Activated CD4-positive, alpha-beta T cell treated with anti-CD3 and anti-CD28 coated beads for 48 hours (primary cell): ENCODE measurements around the gene PGAP2.

Source experiments
- DNase-seq: peaks from one replicate; pipeline ENCODE4 v3.0.0-alpha.2; 2020

PGAP2 gene

DNA sequence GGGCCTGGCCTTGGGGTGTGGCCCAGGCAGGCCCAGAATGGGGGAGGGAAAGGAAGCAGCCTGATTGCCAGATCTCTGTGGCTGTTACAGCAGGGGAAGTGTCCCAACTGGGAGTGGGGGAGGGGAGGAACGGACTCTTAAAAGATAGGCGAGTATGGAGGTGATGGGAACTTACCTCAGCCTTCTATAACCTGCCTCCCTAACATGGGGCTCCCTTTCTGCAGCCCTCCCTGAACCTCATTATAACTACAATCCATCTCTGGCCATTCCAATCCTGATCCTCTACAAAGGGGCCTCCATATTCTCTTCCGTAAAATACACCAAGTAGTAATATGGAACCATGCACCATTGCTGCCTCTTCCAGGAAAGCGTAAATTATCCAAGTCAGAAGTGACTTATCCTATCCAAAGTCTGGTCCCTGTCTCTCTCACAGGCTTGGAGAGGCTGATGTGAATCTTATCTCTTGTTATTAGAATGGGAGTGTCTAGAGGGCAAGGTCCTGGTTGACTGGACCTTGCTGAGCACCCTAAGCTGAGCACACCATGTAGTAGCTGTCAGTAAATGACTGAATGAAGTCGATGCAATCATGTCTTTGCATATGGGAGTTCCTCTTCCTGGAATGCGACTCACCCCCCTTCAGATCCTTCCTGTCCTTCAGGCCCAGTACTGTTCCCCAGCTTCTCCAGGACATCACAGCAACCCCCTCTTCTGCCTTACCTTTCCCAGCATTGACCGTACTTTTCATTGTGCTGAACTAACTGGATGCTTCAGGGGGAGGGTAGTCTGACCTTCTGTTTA lies 26.5 kb downstream of the PGAP2 start:
- no peak for DNase-seq

DNA sequence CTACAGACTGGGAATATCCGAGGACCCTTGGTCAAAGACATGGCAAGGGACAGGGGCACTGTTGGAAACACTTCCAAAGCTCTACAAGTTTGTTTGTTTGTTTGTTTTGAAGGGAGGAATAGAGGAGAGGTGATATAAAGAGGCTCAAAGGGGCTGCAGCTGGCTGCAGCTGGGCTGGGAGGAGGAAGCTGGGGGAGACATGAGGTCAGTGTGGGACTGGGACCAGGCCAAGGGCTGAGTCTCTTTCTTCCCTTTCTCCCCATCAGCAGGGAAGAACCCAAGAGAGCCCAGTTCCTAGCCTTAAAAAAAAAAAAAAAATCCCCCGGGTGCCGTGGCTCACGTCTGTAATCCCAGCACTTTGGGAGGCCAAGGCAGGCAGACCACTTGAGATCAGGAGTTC lies 27.4 kb downstream of the PGAP2 start:
- DNase-seq = no peak

DNA sequence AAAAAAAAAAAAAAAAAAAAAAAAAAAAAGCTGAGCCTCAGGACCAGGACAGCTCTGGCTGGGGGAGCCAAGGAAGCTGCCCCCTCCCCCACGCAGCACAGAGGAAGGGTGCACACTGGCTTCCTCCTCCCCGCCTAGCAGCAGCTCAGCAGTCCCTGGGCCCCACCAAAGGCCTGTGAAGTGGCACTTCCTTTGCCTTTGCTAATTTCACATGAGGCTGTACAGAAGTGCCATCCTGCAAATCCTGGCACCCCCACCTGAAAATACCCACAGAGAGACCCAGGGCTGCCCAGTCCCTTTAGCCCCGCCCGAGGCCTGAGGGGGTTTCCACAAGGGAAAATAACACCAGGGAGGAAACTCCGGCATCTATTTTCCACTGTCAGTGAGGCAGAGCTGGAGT lies 28.5 kb downstream of the PGAP2 start:
- DNase-seq = peak; percentile 56

DNA sequence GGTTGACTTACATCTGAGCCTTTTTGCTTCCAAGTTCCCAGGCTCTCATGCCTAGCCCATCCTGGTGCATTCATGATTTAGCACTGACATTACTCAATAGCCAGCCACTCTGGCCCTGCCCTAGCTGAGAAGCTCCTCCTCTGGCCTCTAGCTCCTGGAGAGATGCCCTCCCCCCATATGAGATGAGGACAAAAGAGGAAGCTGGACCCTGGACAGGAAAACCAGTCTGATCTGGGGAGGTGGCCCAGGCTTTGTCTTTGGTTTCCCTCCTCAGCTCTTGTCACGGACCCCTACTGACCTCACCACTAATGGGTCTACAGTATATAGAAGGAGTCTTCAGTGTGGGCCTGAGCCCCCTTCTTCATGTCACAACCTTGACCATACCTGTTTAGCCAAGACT lies 29.4 kb downstream of the PGAP2 start:
- no peak for DNase-seq

DNA sequence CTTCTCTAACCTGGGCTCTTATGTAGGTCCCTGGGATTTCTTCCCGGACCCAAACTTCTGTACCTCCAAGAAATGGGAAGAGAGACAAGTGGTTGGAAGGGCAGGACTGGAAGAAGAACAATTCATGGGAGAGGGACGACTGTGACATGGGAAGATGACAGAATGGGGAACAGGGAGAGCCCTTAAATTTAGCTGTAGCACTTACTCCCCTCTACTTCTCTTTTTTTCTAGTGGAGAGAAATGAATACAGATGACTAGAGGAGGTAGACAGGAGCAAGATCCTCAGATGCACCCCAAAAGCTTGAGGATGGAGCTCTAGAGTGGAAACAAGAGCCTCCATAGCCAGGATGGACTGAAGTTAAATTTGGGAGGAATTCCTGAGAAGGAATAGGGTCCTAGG lies 30.1 kb downstream of the PGAP2 start:
- DNase-seq = no peak

DNA sequence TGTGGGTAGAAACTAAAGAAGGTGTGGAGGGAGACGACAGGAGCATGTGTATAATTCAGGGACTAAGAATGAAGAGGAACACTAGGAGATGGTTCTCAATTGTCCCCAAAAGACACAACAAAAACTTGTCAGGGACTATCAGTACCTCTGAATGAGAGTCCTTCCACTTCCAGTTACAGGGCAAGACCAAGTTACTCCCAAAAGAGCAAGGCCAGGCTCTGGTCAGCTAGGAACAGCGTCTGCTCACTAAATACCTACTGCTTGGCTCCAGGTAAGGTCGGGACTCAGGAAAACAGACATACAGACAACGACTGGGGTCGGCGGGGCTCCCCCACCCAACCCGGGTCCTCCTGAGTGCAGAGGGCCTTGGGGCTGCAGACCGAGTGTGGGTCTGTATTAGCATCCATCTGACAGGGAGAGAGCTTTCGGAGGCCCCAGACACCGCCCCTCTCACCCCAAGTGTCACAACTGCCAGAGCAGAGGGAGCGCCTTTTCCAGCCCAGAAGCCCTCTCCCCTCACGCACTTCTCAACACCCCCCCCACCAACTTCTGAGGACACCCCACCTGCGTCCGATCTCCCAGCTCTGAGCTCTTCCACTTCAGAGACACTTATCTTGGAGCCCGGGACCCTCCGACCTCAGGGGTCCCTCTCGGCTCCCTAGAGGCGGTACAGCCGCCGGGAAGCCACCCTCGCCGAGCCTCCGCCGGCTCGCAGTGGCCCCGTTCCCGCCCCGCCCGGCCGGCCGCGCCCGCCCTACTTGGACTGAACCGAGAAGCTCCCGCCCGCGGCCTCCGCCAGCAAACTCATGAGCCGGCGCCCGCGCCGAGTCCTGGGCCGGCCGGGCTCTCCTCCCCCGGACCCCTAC lies 31.9 kb downstream of the PGAP2 start:
- DNase-seq = peak; percentile 55

DNA sequence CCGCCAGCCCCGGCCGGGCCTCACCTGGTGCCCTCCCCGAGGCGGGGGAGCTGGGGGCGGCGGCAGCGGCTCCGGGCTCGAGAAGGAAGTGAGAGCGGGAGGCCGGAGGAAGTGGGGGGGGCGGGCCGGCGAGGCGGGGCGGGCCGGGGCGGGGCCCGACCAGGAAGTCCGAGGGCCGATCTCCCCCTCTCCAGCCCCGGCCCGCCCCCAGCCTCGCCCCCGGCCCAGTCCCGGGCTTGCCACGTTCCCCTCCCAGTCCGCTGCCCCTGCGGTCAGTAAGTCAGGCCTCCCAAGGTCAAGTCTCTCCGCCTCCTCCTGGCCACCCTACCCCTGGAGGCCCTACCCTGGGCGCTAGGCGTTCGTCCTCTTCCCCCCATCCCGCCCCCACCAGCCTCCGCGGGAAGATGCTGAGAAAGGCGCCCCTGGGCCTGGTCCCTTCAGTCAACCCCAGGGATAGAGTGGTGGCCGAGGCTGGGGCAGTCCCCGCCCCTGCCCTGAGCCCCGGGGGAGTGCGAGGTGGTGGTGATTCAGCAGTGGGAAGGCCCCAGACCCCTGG lies 32.6 kb downstream of the PGAP2 start, which contains the start of gene RHOG:
RHOG (minus strand) TSS at position 90 of the 556 bp plus-strand sequence. CDS start 12,821 bp downstream, outside the sequence.
- no peak for DNase-seq

DNA sequence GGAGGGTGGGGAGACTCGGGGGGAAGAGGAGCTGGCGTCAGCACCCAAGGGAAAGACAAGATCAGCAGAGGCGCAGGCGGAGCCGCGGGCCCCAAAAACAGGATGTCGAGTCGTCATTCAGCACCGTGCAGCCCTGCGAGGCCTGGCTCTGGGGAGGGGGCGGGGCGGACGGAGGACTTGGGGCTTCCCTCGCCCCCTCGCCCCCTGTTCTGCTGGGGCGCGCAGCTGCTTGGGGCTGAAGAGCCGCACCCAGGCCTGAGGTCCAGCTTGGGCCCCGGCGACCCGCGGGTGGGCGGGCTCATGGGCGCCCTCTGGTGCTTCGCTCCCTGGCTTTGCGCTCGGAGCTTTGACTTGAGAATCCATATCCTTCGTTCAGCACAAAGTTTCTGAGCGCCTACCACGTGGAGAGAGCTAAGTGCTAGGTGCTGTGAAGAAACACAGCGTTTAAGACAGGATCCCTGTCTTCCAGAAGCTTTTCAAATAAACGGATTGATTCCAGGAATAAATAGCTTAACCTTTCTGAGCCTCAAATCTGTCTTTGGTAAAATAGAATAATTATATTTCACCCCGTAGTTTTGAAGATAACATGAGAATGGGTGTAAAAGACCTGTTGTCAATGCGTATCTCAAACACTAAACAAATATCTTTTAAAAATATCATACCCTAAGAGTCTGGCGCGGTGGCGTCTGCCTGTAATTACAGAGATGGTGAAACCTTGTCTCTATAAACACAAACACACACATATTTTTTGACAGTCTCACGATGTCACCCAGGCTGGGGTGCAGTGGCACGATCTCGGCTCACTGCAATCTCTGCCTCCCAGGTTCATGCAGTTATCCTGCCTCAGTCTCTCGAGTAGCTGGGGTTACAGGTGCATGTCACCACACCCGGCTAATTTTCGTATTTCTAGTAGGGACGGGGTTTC lies 33.3 kb downstream of the PGAP2 start:
- peak; percentile 96 for DNase-seq

DNA sequence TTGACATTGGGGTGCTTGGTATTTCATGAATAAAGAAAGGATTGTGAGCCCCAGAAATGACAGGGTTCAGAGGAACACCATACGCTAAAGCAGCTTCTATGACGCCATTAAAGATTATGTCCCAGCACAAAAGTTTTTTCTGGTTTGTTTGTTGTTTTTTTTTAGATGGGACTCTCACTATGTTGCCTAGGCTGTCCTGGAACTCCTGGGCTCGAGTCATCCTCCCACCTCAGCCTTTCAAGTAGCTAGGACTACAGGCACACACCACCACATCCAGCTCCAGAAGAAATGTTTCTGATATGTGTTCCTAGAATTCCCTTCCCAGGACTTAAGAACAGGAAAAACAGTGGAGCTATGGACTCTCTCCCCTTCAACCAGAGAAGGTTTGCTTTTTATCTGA lies 35.0 kb downstream of the PGAP2 start:
- no peak for DNase-seq

DNA sequence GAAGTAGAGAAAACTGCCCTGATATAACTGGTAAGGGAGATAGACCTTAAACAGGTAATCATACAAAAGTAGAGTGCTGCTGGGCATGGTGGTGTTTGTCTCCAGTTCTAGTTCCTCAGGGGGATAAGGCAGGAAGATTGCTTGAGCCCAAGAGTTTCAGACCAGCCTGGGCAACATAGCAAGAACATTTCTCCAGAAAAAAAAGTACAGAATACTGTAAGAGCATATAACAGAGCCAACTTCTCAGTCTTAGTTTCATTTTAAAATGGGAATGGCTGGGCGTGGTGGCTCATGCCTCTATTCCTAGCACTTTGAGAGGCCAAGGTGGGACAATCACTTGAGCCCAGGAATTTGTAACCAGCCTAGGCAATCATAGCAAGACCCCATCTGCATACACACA lies 36.9 kb downstream of the PGAP2 start:
- DNase-seq = no peak

DNA sequence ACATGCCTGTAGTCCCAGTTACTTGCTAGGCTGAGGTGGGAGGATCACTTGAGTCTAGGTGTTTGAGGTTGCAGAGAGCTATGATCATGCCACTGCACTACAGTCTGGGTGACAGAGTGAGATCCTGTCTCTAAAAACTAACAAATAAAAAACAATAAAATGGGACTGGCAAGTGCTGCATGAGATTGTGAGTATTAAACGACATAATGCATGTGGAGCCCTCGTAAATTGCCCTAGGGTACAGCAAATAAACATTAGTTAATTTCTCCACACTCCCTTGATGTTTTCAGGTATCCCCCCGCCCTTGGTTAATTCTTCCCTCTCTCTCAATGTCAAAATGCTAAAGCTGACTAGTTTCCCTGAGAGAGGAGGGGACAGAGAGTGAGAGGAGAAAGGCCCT lies 37.3 kb downstream of the PGAP2 start:
- DNase-seq = no peak

DNA sequence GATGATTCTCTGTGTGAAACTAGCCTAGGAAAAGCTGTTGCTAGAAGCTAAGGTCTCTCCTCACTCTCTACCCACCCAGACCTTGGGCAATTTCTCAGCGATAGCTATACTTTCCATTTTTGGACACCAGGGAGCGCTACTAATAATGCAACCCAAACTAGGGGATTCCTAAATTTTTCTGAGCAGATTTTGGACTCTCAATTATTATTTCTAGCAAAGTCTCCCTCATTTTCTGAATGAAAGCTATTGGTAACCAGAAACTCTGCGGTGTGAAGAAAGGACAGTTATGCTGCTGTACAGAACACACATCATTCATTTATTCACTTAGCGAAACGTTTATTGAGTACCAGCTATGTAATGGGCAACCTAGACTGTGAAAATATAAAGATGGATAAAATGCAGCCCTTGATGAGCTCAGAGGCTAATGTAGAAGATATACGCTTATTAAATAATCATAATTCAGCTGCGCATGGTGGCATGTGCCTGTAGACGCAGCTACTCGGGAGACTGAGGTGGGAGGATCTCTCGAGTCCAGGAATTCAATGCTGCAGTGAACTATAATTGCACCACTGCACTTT lies 41.0 kb downstream of the PGAP2 start:
- DNase-seq = peak; percentile 49

DNA sequence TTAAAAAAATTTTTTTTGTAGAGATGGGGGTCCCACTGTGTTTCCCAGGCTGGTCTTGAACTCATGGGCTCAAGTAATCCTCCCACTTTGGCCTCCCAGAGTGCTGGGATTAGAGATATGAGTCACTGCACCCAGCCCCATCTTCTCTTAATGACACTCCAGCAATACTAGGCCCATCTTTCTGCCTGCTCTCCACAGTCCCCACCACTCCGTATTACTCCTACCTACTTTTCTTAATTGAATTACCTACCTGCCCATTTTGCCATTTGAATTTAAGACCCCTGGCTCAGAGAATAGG lies 45.1 kb downstream of the PGAP2 start:
- no peak for DNase-seq

DNA sequence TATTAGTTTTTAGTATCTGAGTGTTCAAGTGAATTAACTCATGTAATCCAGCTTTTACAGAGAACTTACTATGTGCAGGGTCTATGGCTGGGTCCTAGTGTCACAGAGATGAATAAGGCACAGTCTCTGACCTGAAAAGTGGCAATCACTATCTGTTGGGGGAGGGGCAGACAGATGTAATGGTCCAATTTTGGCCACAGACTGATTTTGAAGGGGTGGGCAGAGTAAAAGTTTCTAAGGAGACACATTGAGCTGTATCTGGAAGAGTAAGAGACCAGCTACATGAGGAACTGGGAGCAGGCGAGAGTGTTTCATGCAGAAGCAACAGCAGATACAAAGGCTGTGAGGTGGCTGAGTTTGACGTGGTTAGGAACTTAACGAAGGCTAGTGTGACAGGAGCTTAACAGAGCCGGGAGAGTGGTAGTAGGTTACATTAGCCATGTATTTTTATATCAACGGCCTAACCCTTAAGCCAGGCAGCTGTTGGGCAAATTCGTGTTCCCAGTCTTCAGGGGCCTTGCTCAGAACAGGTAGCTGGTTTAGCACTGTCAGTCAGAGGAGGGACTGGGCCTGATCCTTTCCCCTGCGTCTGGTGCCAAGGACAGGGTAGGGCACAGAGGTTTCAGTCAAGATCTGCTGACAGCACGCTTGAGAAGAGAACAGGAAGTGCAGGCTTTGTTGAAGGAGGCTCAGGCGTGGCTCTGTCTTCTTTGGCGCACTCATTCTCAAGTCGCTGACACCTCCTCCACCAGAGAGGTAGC lies 45.7 kb downstream of the PGAP2 start:
- DNase-seq = peak; percentile 78

DNA sequence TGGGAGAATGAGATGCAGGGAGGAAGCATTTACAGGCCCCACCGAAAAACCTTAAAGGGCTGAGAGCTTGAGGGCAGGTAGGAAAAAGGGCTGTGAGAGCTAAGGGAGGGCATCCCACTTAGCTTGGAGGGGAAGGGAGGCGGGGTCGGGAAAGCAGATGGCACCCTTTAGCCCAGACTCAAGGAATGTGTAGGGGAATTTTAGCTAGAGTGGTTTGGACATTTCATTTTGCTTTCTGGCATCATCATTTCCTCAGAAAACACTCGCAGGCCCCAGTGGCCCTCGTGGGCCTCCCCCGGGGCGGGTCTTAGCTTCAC lies 46.3 kb downstream of the PGAP2 start:
- DNase-seq = no peak

DNA sequence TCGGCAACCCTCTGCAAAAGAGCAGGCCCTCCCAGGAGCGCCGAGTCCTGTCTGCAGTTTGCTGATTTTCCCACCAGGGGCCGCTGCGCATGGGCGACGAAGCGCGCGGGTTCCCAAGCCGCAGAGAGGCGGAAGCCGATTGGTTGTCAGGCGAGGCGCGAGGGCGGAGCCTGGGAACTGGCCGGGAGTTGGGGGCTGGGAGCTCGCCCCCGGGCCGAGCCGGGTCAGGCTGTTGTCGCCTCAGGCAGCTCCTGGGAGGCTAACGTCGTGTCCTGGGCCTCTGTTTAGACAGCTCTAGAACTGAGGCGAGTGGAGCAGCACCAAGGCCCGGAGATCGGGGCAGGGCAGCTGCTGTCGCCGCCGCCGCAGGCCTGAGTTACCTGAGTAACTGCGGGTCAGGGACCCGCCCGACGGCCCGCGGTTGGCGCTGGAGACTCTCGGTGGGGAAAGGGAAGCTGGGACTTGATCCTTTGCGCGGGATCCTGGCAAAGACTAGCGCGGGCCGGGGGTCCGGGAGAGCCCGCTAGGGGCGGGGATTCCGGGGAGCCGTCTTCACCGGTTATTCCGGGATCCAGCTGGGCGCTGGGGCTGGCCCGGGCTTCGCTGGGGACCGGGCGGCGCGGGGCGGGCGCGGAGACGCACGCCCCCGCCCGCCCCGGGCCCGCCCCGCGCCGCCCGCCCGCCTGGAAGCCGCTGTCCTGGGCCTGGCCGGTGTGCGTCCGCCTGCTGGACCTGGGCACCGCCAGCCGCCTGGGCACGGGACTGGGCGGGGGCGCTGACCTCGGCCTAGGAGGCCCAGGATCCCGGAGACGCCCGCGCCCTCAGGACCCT lies 46.8 kb downstream of the PGAP2 start, which contains the start of gene STIM1:
STIM1 (plus strand) TSS at position 688 of the 831 bp plus-strand sequence. CDS start 607 bp downstream, outside the sequence.
- DNase-seq = peak; percentile 99

DNA sequence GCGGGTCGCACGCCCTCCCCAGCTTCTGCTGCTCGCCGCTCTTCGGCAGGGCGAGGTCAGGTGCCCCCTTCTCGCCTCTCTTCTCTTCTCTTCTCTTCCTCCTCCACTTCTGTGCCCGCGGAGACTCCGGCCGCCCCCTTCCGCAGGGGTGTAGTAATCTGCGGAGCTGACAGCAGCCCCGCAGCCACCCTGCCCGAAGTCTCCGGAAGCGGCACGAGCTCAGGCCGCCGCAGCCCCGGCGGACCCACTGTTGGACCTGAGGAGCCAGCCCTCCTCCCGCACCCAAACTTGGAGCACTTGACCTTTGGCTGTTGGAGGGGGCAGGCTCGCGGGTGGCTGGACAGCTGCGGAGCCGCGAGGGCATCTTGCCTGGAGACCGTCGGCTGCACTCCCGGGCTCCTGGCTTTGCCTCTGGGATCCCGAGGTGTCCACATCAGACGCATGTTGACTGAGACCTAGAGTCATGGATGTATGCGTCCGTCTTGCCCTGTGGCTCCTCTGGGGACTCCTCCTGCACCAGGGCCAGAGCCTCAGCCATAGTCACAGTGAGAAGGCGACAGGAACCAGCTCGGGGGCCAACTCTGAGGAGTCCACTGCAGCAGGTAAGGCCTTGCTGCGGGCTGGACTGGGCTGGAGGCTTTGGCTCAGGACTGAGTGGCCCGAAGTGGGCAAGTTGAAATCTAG lies 47.6 kb downstream of the PGAP2 start:
- DNase-seq = peak; percentile 64

DNA sequence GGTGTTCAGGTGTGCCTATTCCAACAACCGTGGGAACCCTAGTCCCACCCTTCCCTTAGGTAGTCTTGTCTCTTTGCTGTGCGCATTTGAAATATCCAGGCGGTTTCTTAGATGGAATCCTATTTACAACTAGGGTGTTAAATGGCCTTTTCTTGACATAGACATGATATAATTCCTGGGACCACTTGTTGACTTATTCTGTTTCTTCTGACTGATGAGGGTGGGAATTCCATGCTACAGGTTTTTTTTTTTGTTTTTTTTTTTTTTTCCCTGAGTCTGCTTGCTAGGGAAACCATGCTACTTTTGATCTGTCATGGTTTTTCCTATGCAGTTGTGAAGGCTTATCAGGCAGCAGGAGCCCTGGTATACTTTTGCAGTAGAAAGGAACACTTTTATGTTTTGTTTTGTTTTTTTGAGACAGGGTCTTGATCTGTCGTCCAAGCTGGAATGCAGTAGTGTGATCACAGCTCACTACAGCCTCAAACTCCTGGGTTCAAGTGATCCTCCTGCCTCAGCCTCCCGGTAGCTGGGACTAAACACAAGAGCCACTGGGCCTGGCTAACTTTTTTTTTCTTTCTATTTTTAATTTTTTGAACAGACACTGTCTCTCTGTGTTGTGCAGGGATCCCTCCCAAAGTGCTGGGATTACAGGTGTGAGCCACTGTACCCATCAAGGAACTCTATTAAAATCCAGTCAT lies 48.6 kb downstream of the PGAP2 start:
- DNase-seq = no peak

DNA sequence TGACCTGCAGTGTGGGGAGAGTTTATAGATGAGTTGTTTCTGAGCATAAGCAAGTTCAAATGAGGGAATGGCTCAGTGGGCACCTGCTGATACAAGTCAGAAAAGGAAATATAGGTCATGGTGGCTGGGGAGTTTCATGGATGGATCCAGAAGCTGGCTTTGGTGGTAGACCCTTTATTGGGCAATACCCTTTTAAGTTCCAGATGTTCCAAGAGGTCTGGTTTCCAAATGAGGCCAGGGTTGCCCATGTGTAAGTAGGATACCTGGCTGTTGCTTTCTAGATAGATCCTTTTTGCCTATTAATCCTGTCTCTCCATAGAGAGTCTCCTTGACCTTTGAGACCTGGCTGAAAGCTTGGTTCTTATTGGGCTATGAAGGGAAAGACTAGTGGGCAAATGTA lies 49.3 kb downstream of the PGAP2 start:
- no peak for DNase-seq
